Mucosa of rectum (tissue), 2 donors: Measurements from ENCODE around the gene MOB2.
"Not testable (repeated sequence)": the region's sequence is repeated elsewhere in the genome, so short reads cannot be mapped to it uniquely, and the experiment has no call there.

Experiments
- H3K27ac ChIP-seq, 2 donors: one replicate each; pipeline ENCODE4 v1.7.0; 2013; ENCODE audit warnings: inconsistent platforms in 2 of 2, low read depth in 2 of 2, low read length in 2 of 2
- H3K27me3 ChIP-seq, 2 donors: one replicate each; pipeline ENCODE4 v1.7.0; 2013; ENCODE audit warnings: low read length in 2 of 2; ENCODE audit not compliant: control insufficient read depth in 2 of 2, insufficient read depth in 2 of 2
- H3K36me3 ChIP-seq, 2 donors: one replicate each; pipeline ENCODE4 v1.7.0; 2013; ENCODE audit warnings: low read length in 2 of 2; ENCODE audit not compliant: control insufficient read depth in 2 of 2, insufficient read depth in 2 of 2
- H3K4me1 ChIP-seq, 2 donors: one replicate each; pipeline ENCODE4 v1.7.0; 2013; ENCODE audit warnings: low read length in 2 of 2, mild to moderate bottlenecking in 1 of 2; ENCODE audit not compliant: control insufficient read depth in 2 of 2, insufficient read depth in 2 of 2
- H3K4me3 ChIP-seq, 2 donors: one replicate each; pipeline ENCODE4 v1.7.0; 2013; ENCODE audit warnings: low read length in 2 of 2
- H3K9ac ChIP-seq, 2 donors: one replicate each; pipeline ENCODE4 v1.7.0; 2013; ENCODE audit warnings: low read length in 2 of 2, low read depth in 1 of 2, mild to moderate bottlenecking in 1 of 2
- H3K9me3 ChIP-seq, 2 donors: one replicate each; pipeline ENCODE4 v1.7.0; 2013; ENCODE audit warnings: low read length in 2 of 2; ENCODE audit not compliant: control insufficient read depth in 2 of 2
- donor health status: healthy.
- donor health status: Normal muscosa, but diverticular disease.

The MOB2 gene

DNA sequence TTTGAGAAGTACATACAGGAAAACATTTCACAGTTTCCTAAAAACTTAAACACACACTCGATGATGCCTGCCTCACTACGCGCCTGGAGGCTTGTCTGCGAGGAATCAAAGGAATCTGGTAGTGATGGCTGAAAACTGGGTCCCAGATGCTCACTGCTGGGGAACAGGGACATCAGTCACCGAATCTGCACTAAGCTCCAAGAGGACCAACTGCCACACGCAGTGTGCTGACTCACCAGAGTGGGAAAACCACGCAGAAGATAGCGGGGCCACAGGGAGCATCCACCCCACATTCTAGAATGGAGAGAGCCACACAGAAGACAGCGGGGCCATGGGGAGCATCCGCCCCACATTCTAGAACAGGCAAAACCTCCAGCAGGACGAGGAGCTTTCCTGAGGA lies 24.3 kb upstream of the MOB2 start:
- Histone ChIP-seq H3K27ac (no peak overlapping the region), H3K36me3 (no peaks in the 10 kb centered on the region), H3K27me3 (no peaks in the 10 kb centered on the region), H3K9me3 (no peaks in the 10 kb centered on the region), H3K9ac (no peak overlapping the region), H3K4me1 (peaks cover 10% of the 10 kb centered on the region in 2 donors), H3K4me3 (no peak overlapping the region)

DNA sequence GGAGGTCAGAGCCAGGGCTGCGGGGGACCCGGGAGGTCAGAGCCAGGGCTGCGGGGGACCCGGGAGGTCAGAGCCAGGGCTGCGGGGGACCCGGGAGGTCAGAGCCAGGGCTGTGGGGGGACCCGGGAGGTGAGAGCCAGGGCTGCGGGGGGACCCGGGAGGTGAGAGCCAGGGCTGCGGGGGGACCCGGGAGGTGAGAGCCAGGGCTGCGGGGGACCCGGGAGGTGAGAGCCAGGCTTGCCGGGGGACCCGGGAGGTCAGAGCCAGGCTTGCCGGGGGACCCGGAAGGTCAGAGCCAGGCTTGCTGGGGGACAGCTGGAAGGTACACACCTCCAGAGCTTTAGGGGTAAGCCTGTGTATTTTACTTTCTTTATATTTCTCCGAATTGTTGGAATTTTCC lies 23.8 kb upstream of the MOB2 start:
- not testable (repeated sequence) for H3K9ac ChIP-seq, H3K36me3 ChIP-seq, H3K27ac ChIP-seq, H3K4me3 ChIP-seq, H3K9me3 ChIP-seq, H3K27me3 ChIP-seq, H3K4me1 ChIP-seq

DNA sequence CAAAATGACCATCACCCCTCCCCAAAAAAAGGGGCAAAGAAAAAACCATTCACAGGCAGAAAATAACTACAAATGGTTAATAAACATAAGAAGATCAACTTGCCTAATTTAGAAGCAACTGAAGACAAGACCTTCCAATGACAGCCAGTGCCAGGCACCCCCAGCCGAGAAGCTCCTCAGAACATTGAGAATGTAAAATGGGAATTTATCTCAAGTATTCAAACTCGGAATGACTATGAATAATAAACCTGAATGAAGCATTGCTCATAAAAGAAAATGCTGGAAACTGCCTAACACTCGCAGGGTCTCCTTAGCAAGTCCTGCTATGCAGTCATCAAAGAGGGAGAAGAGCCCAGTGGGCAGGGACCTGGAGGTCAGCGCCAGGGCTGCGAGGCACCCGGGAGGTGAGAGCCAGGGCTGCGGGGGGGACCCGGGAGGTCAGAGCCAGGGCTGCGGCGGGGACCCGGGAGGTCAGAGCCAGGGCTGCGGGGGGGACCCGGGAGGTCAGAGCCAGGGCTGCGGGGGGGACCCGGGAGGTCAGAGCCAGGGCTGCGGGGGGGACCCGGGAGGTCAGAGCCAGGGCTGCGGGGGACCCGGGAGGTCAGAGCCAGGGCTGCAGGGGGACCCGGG lies 23.2 kb upstream of the MOB2 start:
- H3K4me3 ChIP-seq, result no peak overlapping the region
- H3K9ac ChIP-seq, result no peak overlapping the region
- H3K27ac ChIP-seq, result no peak overlapping the region
- H3K9me3 ChIP-seq, result no peaks in the 10 kb centered on the region
- peaks cover 3 to 6% of the 10 kb centered on the region in 2 donors for H3K4me1 ChIP-seq
- H3K27me3 ChIP-seq, result no peaks in the 10 kb centered on the region
- no peaks in the 10 kb centered on the region for H3K36me3 ChIP-seq

DNA sequence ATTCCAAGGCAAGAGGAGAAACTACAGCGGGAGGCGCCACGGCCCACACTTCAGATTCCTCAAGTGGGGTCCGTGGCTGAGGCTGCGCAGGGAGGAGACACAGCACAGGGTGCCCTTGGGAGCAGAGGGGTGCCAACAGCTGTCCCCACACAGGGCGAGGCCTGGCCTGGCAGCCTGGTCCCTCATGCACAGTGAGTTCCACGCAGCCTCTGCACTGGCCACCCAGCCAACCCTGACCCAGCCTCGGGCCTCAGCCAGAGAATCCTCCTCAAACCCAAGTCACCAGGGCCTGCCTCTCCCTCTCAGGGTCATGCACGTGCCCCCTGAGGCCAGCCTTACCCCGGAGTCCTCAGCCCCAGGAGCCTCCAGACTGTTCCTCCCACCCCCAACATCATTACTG lies 22.4 kb upstream of the MOB2 start:
- Histone ChIP-seq H3K36me3 (no peaks in the 10 kb centered on the region), H3K27me3 (no peaks in the 10 kb centered on the region), H3K4me3 (no peak overlapping the region), H3K27ac (no peak overlapping the region), H3K9ac (no peak overlapping the region), H3K9me3 (no peaks in the 10 kb centered on the region), H3K4me1 (peaks cover 2 to 3% of the 10 kb centered on the region in 2 donors)

DNA sequence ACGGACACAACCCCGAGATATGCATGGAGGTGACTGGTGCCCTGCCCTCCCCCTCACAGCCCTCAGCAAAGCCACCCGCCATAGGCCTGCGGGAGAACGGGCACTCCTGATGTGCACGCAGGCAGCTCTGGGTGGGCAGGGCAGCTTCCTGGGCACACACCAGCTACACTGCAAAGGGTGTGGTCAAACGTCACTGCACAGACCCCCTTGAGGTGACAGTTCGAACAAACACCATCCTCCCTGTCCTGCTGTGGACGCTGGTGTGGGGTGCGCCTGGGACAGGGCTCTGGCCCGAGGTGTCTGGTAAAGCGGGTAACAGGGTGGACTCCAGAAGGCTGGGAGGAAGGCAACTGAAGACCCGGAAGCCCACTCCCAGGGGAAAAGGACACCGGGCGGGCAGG lies 21.9 kb upstream of the MOB2 start:
- Histone ChIP-seq H3K27me3 (no peaks in the 10 kb centered on the region), H3K9ac (no peak overlapping the region), H3K27ac (no peak overlapping the region), H3K36me3 (no peaks in the 10 kb centered on the region), H3K9me3 (no peaks in the 10 kb centered on the region), H3K4me3 (no peak overlapping the region), H3K4me1 (peaks cover 2 to 3% of the 10 kb centered on the region in 2 donors)

DNA sequence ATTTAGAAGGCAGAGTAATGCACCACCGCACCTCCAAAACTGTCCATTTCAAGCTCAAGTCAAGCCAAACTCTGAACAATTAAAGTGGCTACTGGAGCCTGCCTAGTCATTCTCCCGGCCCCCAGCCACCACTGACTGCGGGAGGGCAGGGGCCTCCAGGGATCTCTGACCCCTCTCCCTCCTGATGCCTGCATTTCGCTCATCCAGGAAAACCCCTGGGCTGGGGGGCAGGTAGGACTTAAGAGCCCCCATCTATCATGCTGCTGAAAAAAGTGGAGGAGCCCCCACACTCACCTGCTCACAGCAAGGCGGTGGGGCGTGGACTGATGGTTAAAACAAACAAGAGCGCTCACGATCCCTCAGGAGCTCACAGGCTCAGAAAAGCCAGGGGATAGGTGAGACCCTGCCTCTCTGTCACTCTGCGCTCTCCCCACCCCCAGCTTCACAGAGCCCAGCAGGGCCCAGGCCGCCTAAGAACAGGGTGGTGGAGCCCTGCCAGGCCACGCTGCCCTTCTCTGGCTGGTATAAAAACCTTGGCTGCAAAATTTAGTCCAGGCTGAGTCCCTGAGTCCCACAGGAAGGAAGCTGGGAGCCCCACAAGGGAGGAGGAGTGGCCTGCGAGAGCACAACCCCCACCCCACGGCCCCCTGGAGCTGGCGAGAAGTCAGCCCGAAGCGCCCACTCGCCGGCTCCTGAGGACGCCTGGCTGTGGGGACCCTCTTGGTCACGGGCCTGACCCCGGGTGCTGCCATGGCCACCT lies 21.0 kb upstream of the MOB2 start:
- H3K4me3 ChIP-seq, result no peak overlapping the region
- no peak overlapping the region for H3K27ac ChIP-seq
- no peaks in the 10 kb centered on the region for H3K36me3 ChIP-seq
- H3K9ac ChIP-seq, result no peak overlapping the region
- peaks cover 2 to 6% of the 10 kb centered on the region in 2 donors for H3K4me1 ChIP-seq
- no peaks in the 10 kb centered on the region for H3K27me3 ChIP-seq
- no peaks in the 10 kb centered on the region for H3K9me3 ChIP-seq

DNA sequence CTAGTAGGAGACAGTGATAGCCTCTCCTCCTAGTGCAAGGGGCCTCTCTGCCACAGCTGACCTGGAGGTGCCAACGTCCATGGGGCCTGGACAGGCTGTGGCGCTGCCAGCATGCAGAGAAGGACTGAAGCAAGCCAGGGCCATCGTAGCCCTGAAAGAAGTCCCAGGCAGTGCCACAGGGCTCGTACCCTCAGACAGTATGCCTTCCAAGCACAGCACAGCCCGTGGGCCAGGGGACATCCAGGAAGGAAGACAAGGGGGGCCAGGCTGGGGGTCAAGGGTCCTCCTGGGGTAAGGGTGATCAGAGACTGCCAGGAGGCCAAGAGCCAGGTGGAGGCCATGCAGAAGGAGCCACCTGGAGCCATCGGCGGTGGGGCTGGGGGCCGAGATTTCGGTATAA lies 20.4 kb upstream of the MOB2 start:
- Histone ChIP-seq H3K9ac (no peak overlapping the region), H3K27me3 (no peaks in the 10 kb centered on the region), H3K4me1 (peaks cover 2 to 6% of the 10 kb centered on the region in 2 donors), H3K27ac (no peak overlapping the region), H3K9me3 (no peaks in the 10 kb centered on the region), H3K4me3 (no peak overlapping the region), H3K36me3 (no peaks in the 10 kb centered on the region)

DNA sequence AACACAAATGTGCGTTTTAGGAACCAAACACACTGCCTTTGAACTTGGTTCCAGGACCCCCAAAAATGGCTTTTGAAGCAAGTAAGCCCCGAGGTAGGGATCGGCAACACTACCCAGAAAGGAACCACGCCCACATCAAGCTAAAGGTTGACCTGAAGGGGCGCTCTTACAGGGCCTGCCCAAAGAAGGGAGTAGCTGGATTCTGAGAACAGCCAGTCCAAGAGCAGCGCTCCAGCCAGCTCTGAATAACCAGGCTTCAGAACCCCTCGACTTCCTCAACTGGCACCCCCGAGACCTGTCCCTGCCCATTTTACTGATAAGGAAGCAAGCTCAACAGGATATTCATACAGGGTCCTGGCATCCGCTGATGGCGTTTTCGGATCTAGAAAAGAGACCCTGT lies 18.9 kb upstream of the MOB2 start:
- Histone ChIP-seq H3K4me1 (peaks cover 2 to 6% of the 10 kb centered on the region in 2 donors), H3K27ac (no peak overlapping the region), H3K9me3 (no peaks in the 10 kb centered on the region), H3K9ac (no peak overlapping the region), H3K27me3 (no peaks in the 10 kb centered on the region), H3K4me3 (no peak overlapping the region), H3K36me3 (no peaks in the 10 kb centered on the region)

DNA sequence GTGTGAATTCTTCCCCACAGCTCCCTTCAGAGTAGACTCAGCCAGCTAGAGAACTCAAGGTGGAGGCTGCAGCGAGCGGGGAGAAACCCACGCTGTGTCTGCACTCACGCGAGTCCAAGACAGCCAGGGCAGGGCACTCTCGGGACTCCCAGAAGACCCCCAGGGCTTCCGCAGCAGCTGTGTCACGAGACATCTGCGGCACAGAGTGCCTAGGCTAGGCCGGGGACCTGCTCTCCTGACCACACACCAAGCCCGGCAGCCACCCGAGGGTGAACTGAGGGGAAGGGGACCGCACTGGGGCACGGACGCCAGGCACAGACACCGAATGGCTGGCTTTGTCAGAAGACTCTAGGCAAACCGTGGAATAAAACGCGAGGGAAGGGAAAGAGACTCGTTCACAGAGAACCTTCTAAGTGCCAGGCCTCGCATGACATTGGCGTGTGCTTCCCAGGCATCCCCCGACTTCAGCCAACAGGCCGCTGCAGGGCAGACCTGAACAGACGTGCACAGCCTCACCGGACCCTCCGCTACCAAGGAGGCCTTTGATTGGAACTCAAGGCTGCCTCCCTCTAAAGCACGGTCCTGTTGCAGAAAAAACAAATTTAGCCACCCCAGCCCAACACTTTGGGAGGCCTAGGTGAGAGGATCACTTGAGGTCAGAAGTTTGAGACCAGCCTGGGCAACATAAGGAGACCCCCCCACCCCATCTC lies 18.2 kb upstream of the MOB2 start:
- Histone ChIP-seq H3K9ac (no peak overlapping the region), H3K27ac (no peak overlapping the region), H3K4me3 (no peak overlapping the region), H3K4me1 (peaks cover 2 to 6% of the 10 kb centered on the region in 2 donors), H3K9me3 (no peaks in the 10 kb centered on the region), H3K36me3 (peaks cover 0 to 4% of the 10 kb centered on the region in 2 donors), H3K27me3 (no peaks in the 10 kb centered on the region)

DNA sequence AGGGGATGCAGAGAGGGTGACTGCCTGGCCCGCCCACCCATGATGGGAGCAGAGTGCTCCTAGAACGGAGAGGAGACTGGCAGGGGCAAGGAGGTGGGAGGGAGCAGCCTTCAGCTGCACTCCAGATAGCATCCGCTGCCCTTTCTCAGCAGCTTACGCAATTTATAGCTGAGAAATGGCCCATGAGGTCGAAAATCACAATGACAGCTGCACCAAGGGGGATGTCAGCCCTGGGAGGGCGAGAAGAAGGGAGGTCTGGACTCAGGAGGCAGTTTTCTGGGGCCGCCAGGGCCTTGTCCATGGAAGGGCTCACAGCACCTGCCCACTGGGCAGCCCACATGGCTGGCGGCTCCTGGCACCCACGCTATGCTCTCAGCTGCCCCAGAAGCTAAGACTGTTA lies 17.6 kb upstream of the MOB2 start:
- no peak overlapping the region for H3K27ac ChIP-seq
- H3K27me3 ChIP-seq, result no peaks in the 10 kb centered on the region
- H3K4me1 ChIP-seq, result peaks cover 2 to 6% of the 10 kb centered on the region in 2 donors
- no peak overlapping the region for H3K4me3 ChIP-seq
- H3K36me3 ChIP-seq, result peaks cover 0 to 10% of the 10 kb centered on the region in 2 donors
- no peak overlapping the region for H3K9ac ChIP-seq
- no peaks in the 10 kb centered on the region for H3K9me3 ChIP-seq
